Measurements from ENCODE around the gene GPX5.

GPX5 gene

GRCh38 chr6:28563430-28564095 is 37.9 kb downstream of the GPX5 start:
- DNase-seq, result no peak

- no peak for DNase-seq
Measured at GRCh38 chr6:28565823-28566526, 40.3 kb downstream of the GPX5 start.

GRCh38 chr6:28566527-28567252 is 41.0 kb downstream of the GPX5 start:
- no peak for DNase-seq

GRCh38 chr6:28567506-28567905 is 41.8 kb downstream of the GPX5 start:
- DNase-seq, result no peak

- no peak for DNase-seq
Measured at GRCh38 chr6:28568515-28569108, 42.9 kb downstream of the GPX5 start.

GRCh38 chr6:28569748-28570147 is 44.1 kb downstream of the GPX5 start:
- DNase-seq, result no peak

- DNase-seq, result peak in 1 of 2 experiments; percentile 35
Measured at GRCh38 chr6:28580475-28580874, 54.8 kb downstream of the GPX5 start.

GRCh38 chr6:28583463-28583862 is 57.8 kb downstream of the GPX5 start:
- no peak for DNase-seq
